ENCODE data around the gene TTF2.

TTF2 gene

DNA sequence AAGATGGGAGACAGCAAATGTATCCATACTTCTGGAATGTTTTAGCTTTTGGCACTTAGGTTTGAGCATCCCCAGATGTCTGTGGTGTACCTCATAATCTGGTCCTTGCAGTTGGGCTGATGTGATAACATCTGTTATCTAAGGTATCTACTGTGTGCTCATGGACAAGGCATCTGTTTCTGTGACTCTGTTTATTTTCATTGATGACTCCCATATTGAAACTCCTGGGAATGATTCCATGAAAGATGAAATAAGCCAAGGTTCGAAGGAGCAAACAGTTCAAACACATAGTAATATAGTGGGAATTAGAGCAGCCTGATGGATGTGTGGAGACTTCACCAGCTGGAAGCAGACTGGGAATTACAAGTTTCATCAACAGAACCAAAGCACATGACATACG lies 82.1 kb downstream of the TTF2 start:
- TF ChIP-seq, protein P1, sequence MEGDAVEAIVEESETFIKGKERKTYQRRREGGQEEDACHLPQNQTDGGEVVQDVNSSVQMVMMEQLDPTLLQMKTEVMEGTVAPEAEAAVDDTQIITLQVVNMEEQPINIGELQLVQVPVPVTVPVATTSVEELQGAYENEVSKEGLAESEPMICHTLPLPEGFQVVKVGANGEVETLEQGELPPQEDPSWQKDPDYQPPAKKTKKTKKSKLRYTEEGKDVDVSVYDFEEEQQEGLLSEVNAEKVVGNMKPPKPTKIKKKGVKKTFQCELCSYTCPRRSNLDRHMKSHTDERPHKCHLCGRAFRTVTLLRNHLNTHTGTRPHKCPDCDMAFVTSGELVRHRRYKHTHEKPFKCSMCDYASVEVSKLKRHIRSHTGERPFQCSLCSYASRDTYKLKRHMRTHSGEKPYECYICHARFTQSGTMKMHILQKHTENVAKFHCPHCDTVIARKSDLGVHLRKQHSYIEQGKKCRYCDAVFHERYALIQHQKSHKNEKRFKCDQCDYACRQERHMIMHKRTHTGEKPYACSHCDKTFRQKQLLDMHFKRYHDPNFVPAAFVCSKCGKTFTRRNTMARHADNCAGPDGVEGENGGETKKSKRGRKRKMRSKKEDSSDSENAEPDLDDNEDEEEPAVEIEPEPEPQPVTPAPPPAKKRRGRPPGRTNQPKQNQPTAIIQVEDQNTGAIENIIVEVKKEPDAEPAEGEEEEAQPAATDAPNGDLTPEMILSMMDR (IDR thresholded peaks at IDR 0.05; ENCODE audit: low read depth, low read length): no peak
- H3K4me3 ChIP-seq (ENCODE audit: low read depth, low read length): no peak overlapping the region

DNA sequence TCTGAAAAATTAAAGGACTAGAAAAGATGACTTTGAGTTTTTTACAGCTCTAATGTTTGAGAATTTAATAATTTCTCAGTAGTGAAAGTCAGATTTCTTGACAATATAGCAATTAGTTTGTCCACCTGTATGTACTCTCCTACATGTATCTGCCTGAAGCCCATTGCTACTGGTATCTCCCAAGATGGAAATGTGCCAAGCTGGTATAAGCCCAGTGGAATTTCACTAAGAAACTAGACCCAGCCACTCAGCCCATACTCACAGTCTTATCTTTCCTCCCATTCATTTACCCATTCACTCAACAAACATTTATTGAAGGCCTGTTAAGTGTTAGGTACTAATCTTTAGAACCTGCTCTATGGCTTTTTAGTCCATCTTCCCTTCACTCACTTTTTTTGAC lies 83.0 kb downstream of the TTF2 start:
- H3K4me3 ChIP-seq (ENCODE audit: low read depth, low read length): no peak overlapping the region

DNA sequence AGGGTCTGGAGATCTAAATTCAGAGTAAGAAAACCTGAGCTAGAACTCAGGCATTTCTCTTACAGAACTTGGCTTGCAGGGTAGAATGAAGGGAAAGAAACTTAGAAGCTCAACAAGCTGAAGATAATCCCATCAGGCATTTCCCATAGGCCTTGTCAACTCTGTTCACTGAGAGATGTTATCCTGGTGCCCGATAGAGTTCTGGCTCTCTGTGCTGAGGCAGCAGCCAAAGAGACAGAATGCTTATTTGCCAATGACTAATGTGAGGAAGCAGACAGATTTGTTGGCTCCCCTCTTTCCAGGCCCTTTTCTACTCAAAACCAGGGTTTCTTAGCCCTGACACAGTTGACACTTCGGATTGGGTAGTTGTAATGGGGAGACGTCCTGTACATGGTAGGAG lies 83.7 kb downstream of the TTF2 start:
- TF ChIP-seq, protein P1 (IDR thresholded peaks at IDR 0.05; ENCODE audit: low read depth, low read length): no peak

More for the DNA sequence above, 83.0 kb downstream of the TTF2 start:
- TF ChIP-seq, protein P1 (IDR thresholded peaks at IDR 0.05; ENCODE audit: low read depth, low read length): no peak

DNA sequence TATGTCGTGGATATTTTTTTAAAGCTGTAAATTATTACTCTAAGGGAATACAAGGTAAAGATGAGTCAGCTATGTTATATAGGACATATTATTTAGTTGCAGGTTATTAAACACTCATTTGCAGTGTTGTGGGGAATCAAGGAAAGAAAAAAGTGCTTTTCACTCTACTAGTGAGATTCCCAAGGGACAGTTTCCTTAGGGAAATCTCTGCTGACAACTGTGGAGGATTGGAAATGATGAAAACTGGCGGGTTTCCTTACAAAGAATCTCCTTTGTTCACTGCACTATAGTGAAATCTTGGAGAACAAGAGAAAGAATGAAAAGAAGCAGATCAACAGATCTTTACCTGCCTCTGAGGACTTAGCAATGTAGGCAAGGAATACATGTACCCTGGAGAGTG lies 85.9 kb downstream of the TTF2 start:
- TF ChIP-seq, protein P1 (IDR thresholded peaks at IDR 0.05; ENCODE audit: low read depth, low read length): no peak
- no peak overlapping the region for H3K4me3 ChIP-seq (ENCODE audit: low read depth, low read length)

More for the DNA sequence above, 83.7 kb downstream of the TTF2 start:
- H3K4me3 ChIP-seq (ENCODE audit: low read depth, low read length): no peak overlapping the region

DNA sequence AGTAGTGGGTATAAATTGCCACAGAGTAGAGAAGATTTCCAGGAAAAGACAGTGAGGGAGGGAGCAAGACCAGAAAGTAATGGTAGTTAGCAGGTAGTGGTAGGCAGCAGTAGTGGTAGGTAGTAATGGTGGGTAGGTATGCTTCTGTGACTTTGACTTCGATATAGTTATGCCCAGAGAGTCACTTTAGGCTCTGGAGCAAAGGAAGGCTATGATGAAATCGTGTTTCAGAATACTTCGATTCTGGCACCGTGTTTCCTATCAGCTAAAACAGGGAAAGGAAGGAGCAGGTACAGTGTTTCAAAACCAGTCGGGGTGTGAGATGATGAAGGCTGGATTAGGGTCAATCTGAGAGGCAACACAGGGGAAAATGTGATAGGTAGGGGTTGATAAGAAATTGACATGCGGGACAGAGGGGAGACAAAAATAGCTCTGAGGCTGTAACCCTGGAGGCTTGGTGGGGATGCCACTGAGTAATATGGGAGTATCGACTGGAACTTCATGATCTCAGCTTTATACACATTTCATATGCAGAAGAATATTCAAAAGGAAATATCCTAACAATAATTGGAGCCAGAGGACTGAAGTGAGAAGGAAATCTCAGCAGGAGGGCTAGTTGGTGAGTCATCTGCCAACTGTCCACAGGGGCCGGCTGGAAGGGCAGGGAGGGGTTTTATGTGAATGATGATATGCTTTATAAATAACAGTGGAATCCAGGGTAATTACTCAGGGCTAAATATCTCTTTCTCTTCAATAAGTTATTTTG lies 86.6 kb downstream of the TTF2 start:
- TF ChIP-seq, protein P1 (IDR thresholded peaks at IDR 0.05; ENCODE audit: low read depth, low read length): no peak
- H3K4me3 ChIP-seq (ENCODE audit: low read depth, low read length): no peak overlapping the region

DNA sequence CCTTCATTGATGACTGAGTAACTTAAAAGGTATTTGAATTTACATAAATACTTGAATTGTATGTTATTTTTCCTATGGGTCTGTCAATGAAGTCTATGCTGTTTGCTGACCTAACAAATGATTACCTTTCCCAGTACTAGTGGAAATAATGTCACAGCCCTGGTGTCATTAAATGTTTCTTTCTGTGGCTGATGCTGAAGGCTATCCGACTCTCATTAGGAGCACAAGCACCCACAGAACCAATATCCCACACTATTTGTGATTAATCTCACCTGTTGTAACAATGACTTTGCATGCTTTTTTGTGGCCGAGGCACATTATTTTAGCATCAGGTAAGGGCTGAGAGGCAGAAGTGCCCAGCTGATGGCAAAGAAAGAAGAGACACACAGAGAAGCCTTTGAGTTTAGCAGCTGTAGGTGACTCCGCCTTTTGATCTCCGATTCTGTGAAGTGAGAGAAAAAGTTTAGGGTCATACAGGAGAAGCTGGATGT lies 87.3 kb downstream of the TTF2 start:
- H3K4me3 ChIP-seq (ENCODE audit: low read depth, low read length): no peak overlapping the region
- TF ChIP-seq, protein P1 (IDR thresholded peaks at IDR 0.05; ENCODE audit: low read depth, low read length): no peak

DNA sequence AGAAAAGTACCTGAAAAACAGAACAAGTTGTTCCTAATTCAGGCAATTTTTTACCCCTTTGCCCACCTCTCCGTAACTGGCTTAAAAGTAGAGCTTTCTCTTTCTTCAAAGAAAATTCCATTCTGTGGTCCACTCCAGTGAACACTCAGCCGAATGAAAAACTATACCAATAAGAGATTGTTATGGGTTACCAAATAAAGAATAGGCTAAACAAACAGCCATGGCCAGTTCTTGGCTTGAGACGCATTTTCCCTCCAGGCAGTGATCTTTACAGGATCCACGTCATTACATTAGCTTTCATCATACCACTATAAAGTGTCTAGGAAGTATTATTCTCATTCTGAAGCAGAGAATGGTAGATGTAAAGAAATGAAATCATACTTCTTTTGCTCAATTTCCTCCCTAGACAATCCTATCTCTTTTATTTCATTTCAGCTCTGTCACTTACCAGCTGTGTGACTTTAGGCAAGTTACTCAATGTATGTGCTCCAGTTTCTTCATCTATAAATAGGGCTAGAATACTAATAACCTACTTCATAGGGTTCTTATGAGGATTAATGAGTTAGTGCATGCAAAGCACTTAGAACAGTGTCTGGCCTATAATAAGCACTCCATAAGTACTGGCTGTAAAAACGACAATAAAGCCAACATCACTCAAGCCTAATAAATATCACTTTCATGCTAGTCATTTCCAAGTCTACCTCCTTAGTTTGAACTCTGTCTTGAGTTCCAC lies 87.9 kb downstream of the TTF2 start:
- TF ChIP-seq, protein P1 (IDR thresholded peaks at IDR 0.05; ENCODE audit: low read depth, low read length): no peak
- H3K4me3 ChIP-seq (ENCODE audit: low read depth, low read length): no peak overlapping the region
